Transverse colon (tissue), 4 donors: ENCODE measurements around the gene DRD5.

Experiments
- CTCF ChIP-seq, 5 experiments: fragments of 200-600 bp in 3 of 5; fragments of 450-650 bp in 2 of 5; sonication (generic) in 3 of 5; IDR thresholded peaks; 1 replicate in 2 of 5; 2 replicates in 3 of 5; pipeline ENCODE4 v1.5.1; 2016 to 2017; ENCODE audit warnings: antibody characterized with exemption in 5 of 5, inconsistent platforms in 3 of 5, mild to moderate bottlenecking in 2 of 5, moderate library complexity in 1 of 5
- EP300 ChIP-seq: sonication (generic); formaldehyde crosslinking; IDR thresholded peaks from one replicate; pipeline ENCODE4 v1.6.1; 2017; ENCODE audit warnings: antibody characterized with exemption, low read depth
- POLR2A ChIP-seq: fragments of 450-650 bp; IDR thresholded peaks from one replicate; pipeline ENCODE4 v1.6.1; 2016; ENCODE audit warnings: antibody characterized with exemption, mild to moderate bottlenecking, moderate library complexity
- POLR2AphosphoS5 ChIP-seq, 3 donors: sonication (generic); formaldehyde crosslinking; IDR thresholded peaks; one replicate each; pipeline ENCODE4 v1.6.1; 2016; ENCODE audit warnings: antibody characterized with exemption in 3 of 3

- TF ChIP-seq EP300 (no peak), CTCF (IDR thresholded peaks at IDR 0.05) (no peak), POLR2A (no peak), POLR2AphosphoS5 (IDR thresholded peaks at IDR 0.05) (no peak)
These were observed 10.9 kb downstream of the DRD5 start for GRCh38 chr4:9792381-9792780.
